Stimulated activated naive CD8-positive, alpha-beta T cell treated with anti-CD3 and anti-CD28 coated beads, Interleukin-15, Interleukin-2, amounts not matched to agents 100 ng/mL and 50 ng/mL, for 24 hours (primary cell): ENCODE measurements around the gene AK5.

Experiments
- H3K27ac Mint-ChIP-seq: one replicate; pipeline ENCODE4 v1.8.0; 2021; ENCODE audit warnings: mild to moderate bottlenecking, mixed read lengths
- H3K27me3 Mint-ChIP-seq: one replicate; pipeline ENCODE4 v1.8.0; 2021; ENCODE audit warnings: mixed read lengths
- H3K36me3 Mint-ChIP-seq: one replicate; pipeline ENCODE4 v1.8.0; 2021; ENCODE audit warnings: low read depth, mixed read lengths
- H3K4me1 Mint-ChIP-seq: one replicate; pipeline ENCODE4 v1.8.0; 2021; ENCODE audit warnings: low read depth, mixed read lengths
- H3K4me3 Mint-ChIP-seq: one replicate; pipeline ENCODE4 v1.8.0; 2021; ENCODE audit warnings: mild to moderate bottlenecking, mixed read lengths
- H3K9me3 Mint-ChIP-seq: one replicate; pipeline ENCODE4 v1.8.0; 2021; ENCODE audit warnings: mixed read lengths

AK5 gene

GRCh38 chr1:77356136-77356535 is 74.3 kb downstream of the AK5 start:
- Mint-ChIP-seq H3K36me3 (no peaks in the 10 kb centered on the region), H3K9me3 (no peaks in the 10 kb centered on the region), H3K27ac (no peak overlapping the region), H3K4me3 (no peak overlapping the region), H3K27me3 (no peaks in the 10 kb centered on the region), H3K4me1 (peaks cover 5% of the 10 kb centered on the region)

- H3K4me1 Mint-ChIP-seq: no peaks in the 10 kb centered on the region
- no peaks in the 10 kb centered on the region for H3K36me3 Mint-ChIP-seq
- H3K27me3 Mint-ChIP-seq: no peaks in the 10 kb centered on the region
- no peak overlapping the region for H3K27ac Mint-ChIP-seq
- H3K9me3 Mint-ChIP-seq: peaks cover 3% of the 10 kb centered on the region
- H3K4me3 Mint-ChIP-seq: no peak overlapping the region
These were observed 78.4 kb downstream of the AK5 start for GRCh38 chr1:77360256-77360655.

DNA sequence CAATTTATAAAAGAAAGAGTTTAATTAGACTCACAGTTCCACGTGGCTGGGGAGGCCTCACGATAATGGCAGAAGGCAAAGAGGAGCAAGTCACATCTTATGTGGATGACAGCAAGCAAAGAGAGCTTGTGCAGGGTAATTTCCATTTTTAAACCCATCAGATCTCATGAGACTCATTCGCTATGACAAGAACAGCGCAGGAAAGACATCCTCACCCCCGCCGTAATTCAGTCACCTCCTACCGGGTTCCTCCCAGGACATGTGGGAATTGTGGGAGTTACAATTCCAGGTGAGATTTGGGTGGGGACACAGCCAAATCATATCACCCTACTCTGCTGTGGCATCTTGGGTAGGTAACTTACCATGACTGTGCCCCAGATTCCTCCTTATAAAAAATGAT is 79.8 kb downstream of the AK5 start:
- Mint-ChIP-seq H3K36me3 (no peaks in the 10 kb centered on the region), H3K9me3 (peaks cover 3% of the 10 kb centered on the region), H3K27ac (no peak overlapping the region), H3K4me3 (no peak overlapping the region), H3K4me1 (no peaks in the 10 kb centered on the region), H3K27me3 (no peaks in the 10 kb centered on the region)

DNA sequence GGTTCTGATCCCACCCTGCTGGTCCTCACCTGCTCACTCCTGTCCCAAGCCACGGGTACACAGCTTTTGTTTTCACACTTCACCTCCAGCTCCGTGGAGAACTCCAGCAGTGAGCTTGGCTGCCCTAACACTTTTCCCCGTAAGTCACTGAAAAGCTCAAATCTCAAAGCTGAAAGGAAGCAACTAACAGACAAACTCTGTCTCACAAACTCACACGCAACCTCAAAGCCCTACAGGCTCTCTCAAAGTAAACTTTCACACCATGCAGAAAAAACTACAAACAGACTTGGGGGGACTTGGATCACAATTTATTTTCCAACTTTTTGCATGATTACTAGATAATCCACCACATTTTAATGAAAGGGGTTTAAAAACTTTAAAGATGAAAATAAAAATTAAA is 88.3 kb downstream of the AK5 start:
- no peaks in the 10 kb centered on the region for H3K36me3 Mint-ChIP-seq
- no peak overlapping the region for H3K27ac Mint-ChIP-seq
- no peaks in the 10 kb centered on the region for H3K9me3 Mint-ChIP-seq
- peaks cover 23% of the 10 kb centered on the region for H3K4me1 Mint-ChIP-seq
- no peak overlapping the region for H3K4me3 Mint-ChIP-seq
- H3K27me3 Mint-ChIP-seq: no peaks in the 10 kb centered on the region

DNA sequence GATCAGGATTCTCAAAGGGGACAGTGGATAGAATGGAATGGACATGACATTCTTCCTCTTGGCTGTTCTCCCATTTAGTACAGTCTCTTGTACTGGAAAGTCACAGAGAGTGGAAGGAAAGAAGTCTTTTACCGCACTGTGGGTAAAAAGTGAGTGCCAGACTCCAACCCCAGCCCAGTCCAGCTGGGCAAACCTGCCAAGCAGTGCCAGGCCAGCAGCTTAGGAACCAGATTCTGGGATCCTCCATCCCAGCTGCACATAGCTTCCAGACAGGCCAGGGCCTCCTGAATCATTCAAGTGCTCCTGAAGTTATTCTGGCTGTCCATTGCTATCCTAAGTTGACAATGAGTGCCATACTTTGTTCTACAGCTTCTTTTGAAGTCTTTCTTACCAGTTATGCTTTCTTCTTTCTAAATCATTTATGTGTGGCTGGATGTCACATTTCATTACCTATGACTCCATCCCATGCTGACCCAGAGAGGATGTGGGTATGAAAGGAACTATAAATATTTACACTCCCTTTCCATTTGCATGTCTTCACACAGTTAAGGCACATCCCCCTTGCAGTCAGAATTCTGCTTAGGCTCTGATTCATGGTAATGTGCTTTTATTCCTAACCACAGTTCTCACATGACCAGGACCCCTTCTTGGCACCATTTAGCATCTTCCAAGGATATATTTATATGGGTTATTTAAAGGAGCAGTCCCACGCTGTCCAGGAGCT is 88.9 kb downstream of the AK5 start:
- Mint-ChIP-seq H3K4me1 (peaks cover 23% of the 10 kb centered on the region), H3K27ac (no peak overlapping the region), H3K4me3 (no peak overlapping the region)

DNA sequence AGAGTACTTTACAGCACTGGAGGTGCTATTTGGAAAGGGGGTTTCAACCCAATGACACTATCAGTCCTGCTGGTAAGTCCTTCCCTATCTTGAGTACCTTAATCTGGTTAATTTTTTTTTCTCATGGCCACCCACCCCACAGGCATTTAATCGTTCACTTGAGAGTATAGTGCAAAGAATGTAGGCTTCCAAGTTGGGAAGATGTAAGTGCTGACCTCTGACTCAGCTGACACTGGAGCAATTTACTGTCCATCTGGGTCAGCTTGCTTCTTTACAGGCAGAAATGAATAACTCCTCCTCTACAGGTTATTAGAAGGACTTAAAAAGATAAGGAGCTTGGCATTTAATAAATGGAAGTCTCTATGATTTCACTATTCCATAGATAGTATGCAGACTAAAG is 89.6 kb downstream of the AK5 start:
- Mint-ChIP-seq H3K4me1 (peaks cover 23% of the 10 kb centered on the region), H3K9me3 (no peaks in the 10 kb centered on the region), H3K27me3 (no peaks in the 10 kb centered on the region), H3K4me3 (no peak overlapping the region), H3K36me3 (no peaks in the 10 kb centered on the region), H3K27ac (no peak overlapping the region)

More for the DNA sequence above, 88.9 kb downstream of the AK5 start:
- Mint-ChIP-seq H3K27me3 (no peaks in the 10 kb centered on the region), H3K36me3 (no peaks in the 10 kb centered on the region), H3K9me3 (no peaks in the 10 kb centered on the region)

DNA sequence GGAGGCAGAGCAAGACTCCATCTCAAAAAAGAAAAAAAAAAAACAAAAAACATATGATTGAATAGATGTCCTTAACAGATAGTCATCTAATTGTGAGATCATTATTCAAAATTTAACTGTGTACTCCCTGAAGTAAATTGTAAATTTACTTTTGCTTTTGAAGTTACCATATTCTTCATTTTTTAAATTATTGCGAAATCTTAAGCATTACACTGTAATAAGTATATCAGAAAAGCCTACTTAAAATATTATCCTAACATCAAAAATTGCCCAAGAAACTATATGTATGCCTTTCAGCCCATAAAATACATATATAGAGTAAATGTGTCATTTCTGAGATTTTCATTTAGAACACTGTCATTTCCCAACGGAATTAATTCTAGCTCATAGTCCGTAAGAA is 91.9 kb downstream of the AK5 start:
- no peaks in the 10 kb centered on the region for H3K36me3 Mint-ChIP-seq
- H3K4me1 Mint-ChIP-seq: peaks cover 26% of the 10 kb centered on the region
- no peaks in the 10 kb centered on the region for H3K27me3 Mint-ChIP-seq
- no peak overlapping the region for H3K4me3 Mint-ChIP-seq
- H3K9me3 Mint-ChIP-seq: no peaks in the 10 kb centered on the region
- no peak overlapping the region for H3K27ac Mint-ChIP-seq

DNA sequence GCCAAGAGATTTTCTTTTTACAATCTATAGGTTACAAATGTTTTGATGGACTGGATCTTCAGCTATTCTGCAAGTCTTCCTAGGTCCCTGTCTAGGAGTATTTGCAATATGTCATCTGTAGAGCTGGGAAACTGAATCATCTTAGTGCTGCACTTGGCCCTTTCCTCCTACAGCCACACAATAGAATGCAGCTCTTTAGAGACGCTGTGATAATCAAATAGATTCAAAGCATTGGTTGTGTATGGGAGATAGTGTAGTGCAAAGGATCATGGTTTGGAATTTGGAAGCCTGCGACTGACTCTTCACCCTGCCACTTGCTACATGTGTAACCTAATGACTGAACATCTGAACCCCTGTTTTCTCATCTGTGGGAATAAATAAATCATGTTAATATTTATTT is 93.7 kb downstream of the AK5 start:
- Mint-ChIP-seq H3K27me3 (no peaks in the 10 kb centered on the region), H3K36me3 (no peaks in the 10 kb centered on the region), H3K4me3 (no peak overlapping the region), H3K9me3 (no peaks in the 10 kb centered on the region), H3K4me1 (peaks cover 28% of the 10 kb centered on the region), H3K27ac (no peak overlapping the region)

DNA sequence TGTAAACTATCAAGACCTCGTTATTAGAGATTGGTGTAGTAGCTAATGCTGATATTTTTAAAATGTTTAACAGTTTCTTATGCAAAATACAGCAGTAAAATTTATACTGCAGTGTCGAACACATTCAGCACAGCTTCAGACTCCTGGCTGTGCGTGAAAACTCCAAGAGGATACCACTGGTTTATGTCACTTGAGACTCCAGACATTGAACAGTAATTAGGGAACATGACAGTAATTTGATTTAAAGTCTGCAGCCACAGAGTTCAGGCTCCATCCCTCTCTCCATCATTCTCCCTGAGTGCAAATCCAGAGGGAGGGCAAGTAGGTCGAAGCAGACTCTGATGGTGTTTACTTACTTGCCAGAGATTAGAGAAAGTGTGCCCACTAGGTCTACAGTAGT is 94.2 kb downstream of the AK5 start:
- no peaks in the 10 kb centered on the region for H3K36me3 Mint-ChIP-seq
- H3K4me1 Mint-ChIP-seq: peaks cover 25% of the 10 kb centered on the region
- H3K27ac Mint-ChIP-seq: no peak overlapping the region
- no peaks in the 10 kb centered on the region for H3K9me3 Mint-ChIP-seq
- no peaks in the 10 kb centered on the region for H3K27me3 Mint-ChIP-seq
- H3K4me3 Mint-ChIP-seq: no peak overlapping the region

DNA sequence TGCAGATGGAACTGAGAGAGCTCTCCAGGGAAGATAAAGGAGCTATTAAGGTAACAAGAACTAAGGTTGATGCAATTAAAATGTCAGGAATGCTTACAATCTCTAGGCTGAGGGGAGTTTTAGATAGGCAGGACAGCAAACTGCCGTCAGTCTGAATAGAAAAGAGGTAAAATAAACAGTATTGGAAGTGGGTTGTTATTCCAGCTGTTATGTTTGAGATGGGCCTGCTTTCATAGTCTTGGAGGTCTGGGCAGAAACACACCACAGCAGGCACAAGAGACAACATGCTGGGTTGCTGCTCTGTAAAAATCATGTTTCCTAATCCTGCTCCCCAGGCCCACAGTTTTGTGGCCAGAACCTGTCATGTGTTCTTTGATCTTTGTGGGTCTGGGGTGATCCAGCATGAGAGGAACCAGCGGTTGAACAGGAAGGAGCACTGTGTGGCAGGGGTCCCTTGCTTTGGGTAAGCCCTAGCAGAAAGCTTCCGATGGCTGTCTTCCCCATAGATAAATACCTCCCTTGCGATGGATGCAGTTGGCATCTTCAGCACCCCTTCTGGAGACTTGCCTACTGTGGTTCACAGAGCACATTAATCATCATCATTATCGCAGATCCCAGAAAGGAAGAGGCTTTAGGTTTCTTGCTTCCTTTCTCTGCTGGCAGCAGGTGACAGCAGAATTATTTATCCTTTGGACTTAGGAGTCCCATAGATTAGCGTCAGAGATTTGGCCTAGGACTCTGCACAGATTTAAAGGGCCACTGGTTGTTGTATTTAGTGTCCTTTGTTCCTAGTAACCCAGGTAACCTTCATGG is 97.1 kb downstream of the AK5 start:
- Mint-ChIP-seq H3K9me3 (no peaks in the 10 kb centered on the region), H3K36me3 (no peaks in the 10 kb centered on the region), H3K27ac (no peak overlapping the region), H3K4me3 (no peak overlapping the region), H3K4me1 (peaks cover 10% of the 10 kb centered on the region), H3K27me3 (no peaks in the 10 kb centered on the region)

GRCh38 chr1:77382366-77382765 is 100.5 kb downstream of the AK5 start:
- no peaks in the 10 kb centered on the region for H3K9me3 Mint-ChIP-seq
- H3K4me3 Mint-ChIP-seq: no peak overlapping the region
- peaks cover 10% of the 10 kb centered on the region for H3K4me1 Mint-ChIP-seq
- H3K27ac Mint-ChIP-seq: no peak overlapping the region
- H3K27me3 Mint-ChIP-seq: no peaks in the 10 kb centered on the region
- H3K36me3 Mint-ChIP-seq: no peaks in the 10 kb centered on the region

GRCh38 chr1:77383236-77383635 is 101.4 kb downstream of the AK5 start:
- H3K4me3 Mint-ChIP-seq: no peak overlapping the region
- H3K27me3 Mint-ChIP-seq: no peaks in the 10 kb centered on the region
- H3K4me1 Mint-ChIP-seq: peaks cover 13% of the 10 kb centered on the region
- H3K9me3 Mint-ChIP-seq: no peaks in the 10 kb centered on the region
- no peak overlapping the region for H3K27ac Mint-ChIP-seq
- no peaks in the 10 kb centered on the region for H3K36me3 Mint-ChIP-seq

DNA sequence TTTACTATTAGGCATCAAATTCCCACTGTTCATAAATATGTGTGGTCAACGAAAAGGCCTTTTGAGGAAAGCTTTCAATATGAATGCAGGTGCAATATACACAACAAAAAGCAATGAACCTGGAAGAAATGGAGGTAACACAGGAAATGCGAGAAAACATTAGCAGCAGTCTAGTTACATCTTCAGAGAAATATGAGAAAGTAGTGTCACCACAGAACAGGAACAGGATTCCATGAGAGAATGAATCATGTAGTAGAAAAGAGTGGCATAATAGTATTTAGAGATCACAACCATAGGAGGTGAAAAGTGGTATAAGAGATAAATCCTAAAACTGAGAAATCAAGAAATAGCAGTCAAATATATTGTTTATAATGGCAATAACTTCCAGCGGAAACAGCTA is 103.7 kb downstream of the AK5 start:
- H3K9me3 Mint-ChIP-seq: no peaks in the 10 kb centered on the region
- H3K4me3 Mint-ChIP-seq: no peak overlapping the region
- H3K36me3 Mint-ChIP-seq: no peaks in the 10 kb centered on the region
- no peaks in the 10 kb centered on the region for H3K27me3 Mint-ChIP-seq
- H3K27ac Mint-ChIP-seq: no peak overlapping the region
- H3K4me1 Mint-ChIP-seq: peaks cover 9% of the 10 kb centered on the region

DNA sequence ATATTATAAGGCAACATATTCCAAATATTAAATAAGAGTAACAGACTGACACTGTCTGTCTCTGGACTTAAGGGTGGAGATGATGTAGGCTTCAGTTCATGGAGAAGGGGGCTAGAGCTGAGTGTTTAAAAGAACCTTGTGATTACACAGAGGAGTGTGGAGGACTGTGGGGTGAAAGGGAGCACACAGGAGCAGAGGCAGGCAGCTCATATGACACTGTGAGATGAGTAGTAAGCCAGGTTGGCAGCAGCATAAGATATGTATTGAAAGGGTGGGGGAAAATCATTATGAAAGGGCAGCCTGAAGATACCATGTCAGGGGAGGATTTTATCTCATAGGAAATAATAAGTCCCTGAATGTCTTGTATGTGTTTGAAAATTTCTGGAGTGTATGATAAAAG is 104.5 kb downstream of the AK5 start:
- Mint-ChIP-seq H3K9me3 (no peaks in the 10 kb centered on the region), H3K27ac (no peak overlapping the region), H3K4me3 (no peak overlapping the region), H3K36me3 (no peaks in the 10 kb centered on the region), H3K4me1 (peaks cover 9% of the 10 kb centered on the region), H3K27me3 (no peaks in the 10 kb centered on the region)

DNA sequence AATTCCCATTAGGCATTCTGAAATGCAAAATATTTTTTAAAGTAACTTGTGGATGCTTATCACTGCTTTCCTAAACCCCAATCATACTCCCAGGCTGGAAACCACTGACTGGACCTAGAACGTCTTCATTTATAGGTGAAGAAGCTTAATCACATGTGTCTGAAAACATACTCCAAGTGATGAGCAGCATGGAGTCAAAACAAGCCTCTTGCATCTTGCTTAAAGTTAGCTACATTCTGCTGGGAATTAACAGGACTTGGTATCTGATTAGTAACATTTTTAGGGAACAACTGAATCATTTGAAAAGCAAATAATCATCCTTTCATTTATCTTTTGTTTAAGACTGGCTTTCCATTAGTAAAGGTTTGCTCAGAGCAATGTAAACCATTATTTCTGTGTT is 105.7 kb downstream of the AK5 start:
- no peaks in the 10 kb centered on the region for H3K27me3 Mint-ChIP-seq
- H3K4me3 Mint-ChIP-seq: no peak overlapping the region
- no peaks in the 10 kb centered on the region for H3K9me3 Mint-ChIP-seq
- peaks cover 9% of the 10 kb centered on the region for H3K4me1 Mint-ChIP-seq
- no peak overlapping the region for H3K27ac Mint-ChIP-seq
- H3K36me3 Mint-ChIP-seq: no peaks in the 10 kb centered on the region

- Mint-ChIP-seq H3K36me3 (no peaks in the 10 kb centered on the region), H3K27me3 (no peaks in the 10 kb centered on the region), H3K4me3 (no peak overlapping the region), H3K27ac (no peak overlapping the region), H3K9me3 (no peaks in the 10 kb centered on the region), H3K4me1 (peaks cover 9% of the 10 kb centered on the region)
These were observed 106.8 kb downstream of the AK5 start for GRCh38 chr1:77388661-77389060.
